NOMO-1 treated with dmso at 0.1 percent for 144 hours (cell line): ENCODE results near the gene CFAP20.
A peak's percentile ranks its signal among the peaks of the same experiment; 100 is the strongest.

Experiments used
- DNase-seq: peaks from one replicate; lab custom pipeline; 2025; ENCODE audit not compliant: unreplicated experiment; lab: John Stamatoyannopoulos, UW

The CFAP20 gene

GRCh38 chr16:58129097-58129936 is at the start of gene CFAP20:
Gene CFAP20, minus strand, starts transcription at chr16:58129381. Its CDS starts 266 bp downstream, at chr16:58129115.
- peak; percentile 99 for DNase-seq

GRCh38 chr16:58177353-58177710 is 48.2 kb upstream of the CFAP20 start:
- DNase-seq, result no peak

- DNase-seq, result no peak
Observed at GRCh38 chr16:58176608-58177352, 47.6 kb upstream of the CFAP20 start.

- DNase-seq, result no peak
Observed at GRCh38 chr16:58170223-58170622, 41.0 kb upstream of the CFAP20 start.

- no peak for DNase-seq
Observed at GRCh38 chr16:58160855-58161254, 31.7 kb upstream of the CFAP20 start.

GRCh38 chr16:58158725-58159124 is 29.5 kb upstream of the CFAP20 start:
- DNase-seq, result no peak

- no peak for DNase-seq
Observed at GRCh38 chr16:58157951-58158540, 28.9 kb upstream of the CFAP20 start.

- DNase-seq, result no peak
Observed at GRCh38 chr16:58157239-58157638, 28.1 kb upstream of the CFAP20 start.

GRCh38 chr16:58155839-58156238 is 26.7 kb upstream of the CFAP20 start:
- DNase-seq, result no peak

- DNase-seq, result no peak
Observed at GRCh38 chr16:58154345-58154744, 25.2 kb upstream of the CFAP20 start.

- DNase-seq, result no peak
Observed at GRCh38 chr16:58152246-58152868, 23.2 kb upstream of the CFAP20 start.

- DNase-seq, result no peak
Observed at GRCh38 chr16:58148526-58148925, 19.3 kb upstream of the CFAP20 start.

- DNase-seq, result no peak
Observed at GRCh38 chr16:58148099-58148498, 18.9 kb upstream of the CFAP20 start.

- DNase-seq, result no peak
Observed at GRCh38 chr16:58138852-58139251, 9.7 kb upstream of the CFAP20 start.

- no peak for DNase-seq
Observed at GRCh38 chr16:58137581-58137980, 8.4 kb upstream of the CFAP20 start.

- DNase-seq, result no peak
Observed at GRCh38 chr16:58128711-58129096, 477 bp downstream of the CFAP20 start.

GRCh38 chr16:58128181-58128631 is 975 bp downstream of the CFAP20 start:
- DNase-seq, result no peak

GRCh38 chr16:58127634-58128033 is 1.5 kb downstream of the CFAP20 start:
- no peak for DNase-seq

- peak; percentile 4 for DNase-seq
Observed at GRCh38 chr16:58127033-58127556, 2.1 kb downstream of the CFAP20 start.

- DNase-seq, result no peak
Observed at GRCh38 chr16:58126451-58126961, 2.7 kb downstream of the CFAP20 start.

- no peak for DNase-seq
Observed at GRCh38 chr16:58125781-58126335, 3.3 kb downstream of the CFAP20 start.
